BJ (cell line): ENCODE measurements around the gene KLHL29. TPM values are rescaled to one million over a fixed set of nuclear protein-coding genes. Genes with fewer than 3 reads are reported as not detected.

ENCODE experiments used
- CTCF ChIA-PET: fragments of 350-600 bp; formaldehyde crosslinking; extraction: SDS; loops from one replicate; lab custom pipeline; 2021; ENCODE audit warnings: antibody characterized with exemption, inconsistent platforms; lab: Yijun Ruan, JAX
- POLR2A ChIA-PET: fragments of 300-600 bp; sonication (Branson Sonifier 250); formaldehyde crosslinking; extraction: SDS; loops from one replicate; lab custom pipeline; 2021; ENCODE audit warnings: antibody characterized with exemption; lab: Charles Lee
- DNase-seq: peaks from one replicate; pipeline ENCODE4 v3.0.0-alpha.2; 2011; ENCODE audit warnings: low read depth
- H3K27me3 ChIP-seq: 2 replicates; pipeline ENCODE4 v1.6.0; 2011; ENCODE audit warnings: low read length; ENCODE audit not compliant: control insufficient read depth, insufficient read depth
- H3K36me3 ChIP-seq: 2 replicates; pipeline ENCODE4 v1.5.1; 2011; ENCODE audit warnings: low read length; ENCODE audit not compliant: control insufficient read depth, insufficient read depth
- H3K4me3 ChIP-seq: 2 replicates; pipeline ENCODE4 v1.5.1; 2011; ENCODE audit warnings: low read depth, mild to moderate bottlenecking, control low read depth, low read length
- polyA plus RNA-seq: library from polyadenylated mRNA; depleted of rRNA; stranded (reverse); fragments of >200 nt; gene quantifications from 2 replicates; pipeline ENCODE4 v1.2.3, GENCODE V29; 2011
- TF ChIP-seq, protein P1 (sequence below): IDR thresholded peaks from 2 replicates; pipeline ENCODE4 v1.5.1; 2011; ENCODE audit warnings: low read depth, mild to moderate bottlenecking, control low read depth, inconsistent platforms, low read length, moderate library complexity; ENCODE audit not compliant: insufficient read depth

The KLHL29 gene
- polyA plus RNA-seq, 1 experiment = 10.0 TPM

DNA sequence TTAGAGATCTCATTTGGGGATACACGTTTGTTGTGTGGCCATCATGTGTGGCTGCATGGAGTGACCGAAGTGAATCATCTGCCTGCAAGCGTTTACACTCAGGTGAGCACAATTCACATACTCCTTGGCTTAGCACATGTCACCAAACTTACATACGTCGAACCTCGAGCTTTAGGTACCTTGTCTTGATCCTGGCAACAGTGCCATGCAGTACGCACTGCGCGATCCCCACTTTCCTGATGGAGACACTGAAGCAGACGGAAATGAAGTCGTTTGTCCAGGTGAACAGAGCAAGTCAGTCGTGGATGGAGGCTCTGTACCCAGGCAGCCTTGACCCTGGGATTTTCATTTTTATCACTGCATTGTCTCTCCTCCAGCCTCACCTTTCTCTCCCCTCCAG, 32.3 kb downstream of the KLHL29 start:
- no peak for DNase-seq
- H3K4me3 ChIP-seq = no peak overlapping the region
- TF ChIP-seq, protein P1, sequence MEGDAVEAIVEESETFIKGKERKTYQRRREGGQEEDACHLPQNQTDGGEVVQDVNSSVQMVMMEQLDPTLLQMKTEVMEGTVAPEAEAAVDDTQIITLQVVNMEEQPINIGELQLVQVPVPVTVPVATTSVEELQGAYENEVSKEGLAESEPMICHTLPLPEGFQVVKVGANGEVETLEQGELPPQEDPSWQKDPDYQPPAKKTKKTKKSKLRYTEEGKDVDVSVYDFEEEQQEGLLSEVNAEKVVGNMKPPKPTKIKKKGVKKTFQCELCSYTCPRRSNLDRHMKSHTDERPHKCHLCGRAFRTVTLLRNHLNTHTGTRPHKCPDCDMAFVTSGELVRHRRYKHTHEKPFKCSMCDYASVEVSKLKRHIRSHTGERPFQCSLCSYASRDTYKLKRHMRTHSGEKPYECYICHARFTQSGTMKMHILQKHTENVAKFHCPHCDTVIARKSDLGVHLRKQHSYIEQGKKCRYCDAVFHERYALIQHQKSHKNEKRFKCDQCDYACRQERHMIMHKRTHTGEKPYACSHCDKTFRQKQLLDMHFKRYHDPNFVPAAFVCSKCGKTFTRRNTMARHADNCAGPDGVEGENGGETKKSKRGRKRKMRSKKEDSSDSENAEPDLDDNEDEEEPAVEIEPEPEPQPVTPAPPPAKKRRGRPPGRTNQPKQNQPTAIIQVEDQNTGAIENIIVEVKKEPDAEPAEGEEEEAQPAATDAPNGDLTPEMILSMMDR = no peak
- CTCF ChIA-PET = interaction anchor here (1.5 kb wide), 1 partner anchor 9 kb away, joined by 4 read pairs; no protein-coding TSS in a partner anchor
- POLR2A ChIA-PET = no interaction called here
- H3K36me3 ChIP-seq = no peaks in the 10 kb centered on the region
- no peaks in the 10 kb centered on the region for H3K27me3 ChIP-seq

DNA sequence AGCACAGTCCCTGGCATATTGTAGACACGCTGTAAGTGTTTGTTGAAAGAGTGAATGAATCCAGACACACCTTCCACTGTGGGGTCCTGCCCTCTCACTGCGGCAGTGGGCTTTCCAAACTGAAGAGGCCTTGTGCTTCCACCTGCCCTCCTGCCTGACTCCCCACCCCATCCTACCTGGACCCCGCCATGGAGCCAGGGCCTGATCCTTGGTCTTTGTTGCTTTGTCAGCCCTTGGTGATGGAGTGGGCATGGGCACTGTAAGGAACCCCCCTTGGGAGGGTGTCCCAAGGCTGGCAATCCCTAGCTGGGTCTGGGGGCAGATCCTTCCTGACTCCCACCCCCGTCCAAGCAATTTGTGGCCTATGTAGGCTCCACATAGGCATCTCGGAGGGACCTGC, 33.1 kb downstream of the KLHL29 start:
- Histone ChIP-seq H3K27me3 (no peaks in the 10 kb centered on the region), H3K4me3 (no peak overlapping the region), H3K36me3 (no peaks in the 10 kb centered on the region)
- no peak for DNase-seq
- ChIA-PET POLR2A (no interaction called here), CTCF (interaction anchor here (1.5 kb wide), 1 partner anchor 8 kb away, joined by 4 read pairs; no protein-coding TSS in a partner anchor)
- TF ChIP-seq, protein P1 = no peak

DNA sequence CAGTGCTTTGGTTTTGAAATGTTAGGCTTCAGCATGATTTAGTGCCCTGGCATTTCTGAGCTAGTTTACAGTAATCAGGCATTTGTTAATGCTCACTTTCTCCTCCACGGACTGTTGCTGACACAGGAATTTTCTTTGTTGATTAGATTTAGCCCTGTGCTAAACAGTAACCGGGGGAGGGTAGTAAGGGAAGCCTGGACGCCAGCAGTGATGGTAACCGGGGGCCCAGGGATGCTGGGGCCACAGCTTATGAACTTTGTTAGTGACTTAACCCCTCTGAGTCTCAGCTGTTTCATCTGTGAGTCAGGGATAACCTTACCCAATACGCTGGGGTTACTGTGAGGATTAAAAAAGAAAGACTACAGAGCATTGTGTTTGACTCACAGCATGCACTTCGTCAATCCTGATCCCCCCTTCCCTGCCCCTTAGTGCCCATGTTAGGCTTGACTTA, 33.5 kb downstream of the KLHL29 start:
- POLR2A ChIA-PET = no interaction called here
- no peak for DNase-seq
- TF ChIP-seq, protein P1 = no peak
- CTCF ChIA-PET = no interaction called here
- Histone ChIP-seq H3K27me3 (no peaks in the 10 kb centered on the region), H3K4me3 (no peak overlapping the region), H3K36me3 (no peaks in the 10 kb centered on the region)

- Histone ChIP-seq H3K27me3 (no peaks in the 10 kb centered on the region), H3K36me3 (no peaks in the 10 kb centered on the region), H3K4me3 (no peak overlapping the region)
- POLR2A ChIA-PET = no interaction called here
- CTCF ChIA-PET = no interaction called here
- TF ChIP-seq, protein P1 = no peak
- DNase-seq = no peak
Measured at GRCh38 chr2:23419171-23420090, 34.5 kb downstream of the KLHL29 start.

DNA sequence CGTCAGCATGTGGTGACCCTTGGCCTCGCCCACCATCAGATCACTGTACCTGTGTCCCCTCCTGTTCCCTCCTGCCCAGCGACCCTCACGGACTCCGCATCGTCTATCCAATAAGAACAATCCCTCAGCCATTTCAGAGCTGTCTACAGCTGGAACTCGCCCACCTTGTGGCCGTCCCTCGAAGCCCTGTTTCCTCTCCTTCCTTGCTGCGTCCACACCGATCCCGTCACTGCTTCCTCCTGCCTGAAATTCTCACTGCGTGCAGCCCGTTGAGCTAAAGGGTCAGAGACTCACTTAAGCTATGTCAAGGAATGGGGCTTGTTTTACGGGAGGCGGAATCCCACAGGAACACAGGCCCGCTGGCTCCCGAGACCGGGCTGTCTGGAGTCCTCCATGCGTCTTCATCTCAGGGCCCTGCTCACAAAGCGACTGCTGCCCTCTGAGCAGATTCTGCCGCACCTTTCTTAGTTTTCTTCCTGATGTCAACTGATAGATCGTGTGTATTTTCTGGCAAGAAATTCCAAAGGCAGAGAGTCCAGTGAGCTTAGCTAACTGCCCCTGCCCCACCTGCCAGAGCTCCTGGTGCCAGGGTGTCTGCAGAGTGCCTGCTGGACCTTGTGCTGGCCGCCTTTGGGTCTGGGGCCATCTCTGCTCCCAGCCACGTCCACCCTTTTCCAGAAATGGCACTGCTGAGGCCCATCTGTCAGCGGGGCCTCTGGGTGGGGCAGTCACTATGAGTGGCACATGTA, 35.3 kb downstream of the KLHL29 start:
- TF ChIP-seq, protein P1 = no peak
- DNase-seq = no peak
- CTCF ChIA-PET = no interaction called here
- POLR2A ChIA-PET = no interaction called here
- no peaks in the 10 kb centered on the region for H3K27me3 ChIP-seq
- no peaks in the 10 kb centered on the region for H3K36me3 ChIP-seq
- H3K4me3 ChIP-seq = no peak overlapping the region
